GM21390 (cell line): ENCODE data around the gene KRT31.
"Not testable (repeated sequence)": the region's sequence is repeated elsewhere in the genome, so short reads cannot be mapped to it uniquely, and the experiment has no call there.

Experiments
- ATAC-seq: cut with Tn5 transposase; IDR thresholded peaks from one replicate; pipeline ENCODE4 v1.9.1; 2021; ENCODE audit not compliant: unreplicated experiment

KRT31 gene

GRCh38 chr17:41418116-41418860 lies 20.9 kb upstream of the KRT31 start:
- ATAC-seq: no peak

- no peak for ATAC-seq
Measured at GRCh38 chr17:41417576-41418015, 20.2 kb upstream of the KRT31 start.

- ATAC-seq: no peak
Measured at GRCh38 chr17:41417127-41417526, 19.7 kb upstream of the KRT31 start.

- no peak for ATAC-seq
Measured at GRCh38 chr17:41416479-41416878, 19.1 kb upstream of the KRT31 start.

- ATAC-seq: no peak
Measured at GRCh38 chr17:41415833-41416335, 18.5 kb upstream of the KRT31 start.

- no peak for ATAC-seq
Measured at GRCh38 chr17:41415411-41415810, 18.0 kb upstream of the KRT31 start.

GRCh38 chr17:41413982-41414381 lies 16.6 kb upstream of the KRT31 start:
- ATAC-seq: no peak

GRCh38 chr17:41413353-41413957 lies 16.0 kb upstream of the KRT31 start:
- no peak for ATAC-seq

- ATAC-seq: no peak
Measured at GRCh38 chr17:41411072-41411840, 13.8 kb upstream of the KRT31 start.

GRCh38 chr17:41407226-41407625 lies 9.8 kb upstream of the KRT31 start:
- ATAC-seq: no peak

- no peak for ATAC-seq
Measured at GRCh38 chr17:41406205-41406604, 8.8 kb upstream of the KRT31 start.

GRCh38 chr17:41404024-41404671 lies 6.7 kb upstream of the KRT31 start:
- ATAC-seq: no peak

GRCh38 chr17:41403404-41404023 lies 6.1 kb upstream of the KRT31 start:
- no peak for ATAC-seq

- ATAC-seq: no peak
Measured at GRCh38 chr17:41402161-41402560, 4.8 kb upstream of the KRT31 start.

GRCh38 chr17:41396340-41396739 lies 1.1 kb downstream of the KRT31 start:
- ATAC-seq: no peak

- no peak for ATAC-seq
Measured at GRCh38 chr17:41395611-41396010, 1.8 kb downstream of the KRT31 start.

- ATAC-seq: not testable (repeated sequence)
Measured at GRCh38 chr17:41395044-41395443, 2.4 kb downstream of the KRT31 start.

- no peak for ATAC-seq
Measured at GRCh38 chr17:41394254-41394996, 3.0 kb downstream of the KRT31 start.

- ATAC-seq: no peak
Measured at GRCh38 chr17:41393826-41394225, 3.6 kb downstream of the KRT31 start.

- ATAC-seq: no peak
Measured at GRCh38 chr17:41393294-41393693, 4.1 kb downstream of the KRT31 start.
